Aortic smooth muscle cell (primary cell): ENCODE results near the gene NOP53. TPM values are rescaled to one million over a fixed set of nuclear protein-coding genes. Genes with fewer than 3 reads are reported as not detected.

Experiments used
- total RNA-seq: library from RNA; depleted of rRNA; stranded (reverse); fragments of >200 nt; gene quantifications from 2 replicates; pipeline ENCODE4 v1.2.3, GENCODE V29; 2014

NOP53 gene
- 46.3 and 48.6 TPM in 2 replicates for total RNA-seq

DNA sequence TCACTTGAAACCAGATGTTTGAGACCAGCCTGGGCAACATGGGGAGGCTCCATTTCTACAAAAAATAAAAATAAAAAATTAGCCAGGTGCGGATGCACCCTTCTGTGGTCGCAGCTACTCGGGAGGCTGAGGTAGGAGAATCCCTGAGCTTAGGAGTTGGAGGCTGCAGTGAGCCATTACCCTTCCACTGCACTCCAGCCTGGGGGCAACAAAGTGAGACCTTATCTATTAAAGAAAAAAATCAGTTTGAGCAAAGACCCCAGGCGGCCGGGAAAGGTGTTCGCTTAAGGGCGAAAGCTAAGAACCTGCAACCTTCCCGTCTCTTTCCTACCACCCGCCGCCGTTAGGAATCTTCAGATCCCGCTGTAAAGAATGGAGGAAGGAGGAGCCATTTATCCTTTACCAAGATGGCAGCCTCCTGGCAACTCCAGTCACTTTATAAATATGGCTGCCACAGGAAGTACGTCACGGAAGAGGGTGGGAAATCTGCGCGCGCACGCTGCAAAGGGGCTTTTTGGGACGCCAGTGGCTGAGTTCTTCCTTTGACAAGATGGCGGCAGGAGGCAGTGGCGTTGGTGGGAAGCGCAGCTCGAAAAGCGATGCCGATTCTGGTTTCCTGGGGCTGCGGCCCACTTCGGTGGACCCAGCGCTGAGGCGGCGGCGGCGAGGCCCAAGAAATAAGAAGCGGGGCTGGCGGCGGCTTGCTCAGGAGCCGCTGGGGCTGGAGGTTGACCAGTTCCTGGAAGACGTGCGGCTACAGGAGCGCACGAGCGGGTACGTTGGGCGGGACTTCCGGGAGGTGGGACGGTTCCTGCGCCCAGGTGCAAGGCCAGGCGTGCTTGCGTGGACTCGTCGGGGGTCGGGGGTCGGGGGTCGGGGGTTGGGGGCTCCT, at the start of gene NOP53:
NOP53 (plus strand) TSS at position 537 of the 892 bp plus-strand sequence; CDS start at position 551, 14 bp downstream.

DNA sequence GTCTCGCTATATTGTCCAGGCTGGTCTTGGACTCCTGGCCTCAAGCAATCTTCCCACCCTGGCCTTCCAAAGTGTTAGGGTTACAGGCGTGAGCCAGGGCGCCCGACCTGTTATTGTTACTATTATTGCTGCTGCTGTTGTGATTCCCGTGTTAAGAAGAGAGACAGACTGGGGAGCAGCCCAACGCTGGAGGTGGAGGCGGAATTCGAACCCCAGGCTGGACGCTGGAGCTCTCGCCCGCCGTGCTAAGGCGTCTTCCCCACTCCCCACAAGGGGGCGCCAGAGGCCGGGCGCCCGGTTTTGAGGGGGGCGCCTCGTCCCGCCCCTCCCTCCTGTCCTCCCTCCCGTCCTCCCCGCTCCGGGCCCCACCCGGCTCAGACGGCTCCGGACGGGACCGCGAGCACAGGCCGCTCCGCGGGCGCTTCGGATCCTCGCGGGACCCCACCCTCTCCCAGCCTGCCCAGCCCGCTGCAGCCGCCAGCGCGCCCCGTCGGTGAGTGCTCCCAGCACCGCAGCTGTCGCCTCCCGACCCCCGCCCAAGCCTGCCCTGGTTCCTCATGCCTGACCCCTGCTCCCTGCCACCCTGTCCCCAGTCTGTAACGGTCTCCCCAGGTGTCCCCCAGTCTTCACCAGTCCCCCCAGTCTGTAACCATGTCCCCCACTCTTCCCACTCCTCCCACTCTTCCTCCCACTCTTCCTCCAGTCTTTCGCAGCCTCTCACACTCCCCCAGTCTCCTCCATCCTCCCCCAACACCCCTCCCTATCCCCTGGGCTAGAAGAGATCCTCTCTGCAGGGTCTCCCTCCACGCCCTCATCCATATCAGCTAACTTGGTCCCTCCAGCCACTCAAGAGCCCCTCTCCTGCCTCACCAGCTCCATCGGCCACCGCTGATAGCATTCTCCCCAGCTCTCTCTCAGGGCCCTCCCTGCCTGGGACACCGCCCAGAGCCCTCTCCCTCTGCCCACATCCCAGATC, 32.0 kb upstream of the NOP53 start, which contains the start of gene EHD2:
EHD2 (plus strand) TSS at position 377 of the 976 bp plus-strand sequence. CDS start 3,191 bp downstream, outside the sequence.

DNA sequence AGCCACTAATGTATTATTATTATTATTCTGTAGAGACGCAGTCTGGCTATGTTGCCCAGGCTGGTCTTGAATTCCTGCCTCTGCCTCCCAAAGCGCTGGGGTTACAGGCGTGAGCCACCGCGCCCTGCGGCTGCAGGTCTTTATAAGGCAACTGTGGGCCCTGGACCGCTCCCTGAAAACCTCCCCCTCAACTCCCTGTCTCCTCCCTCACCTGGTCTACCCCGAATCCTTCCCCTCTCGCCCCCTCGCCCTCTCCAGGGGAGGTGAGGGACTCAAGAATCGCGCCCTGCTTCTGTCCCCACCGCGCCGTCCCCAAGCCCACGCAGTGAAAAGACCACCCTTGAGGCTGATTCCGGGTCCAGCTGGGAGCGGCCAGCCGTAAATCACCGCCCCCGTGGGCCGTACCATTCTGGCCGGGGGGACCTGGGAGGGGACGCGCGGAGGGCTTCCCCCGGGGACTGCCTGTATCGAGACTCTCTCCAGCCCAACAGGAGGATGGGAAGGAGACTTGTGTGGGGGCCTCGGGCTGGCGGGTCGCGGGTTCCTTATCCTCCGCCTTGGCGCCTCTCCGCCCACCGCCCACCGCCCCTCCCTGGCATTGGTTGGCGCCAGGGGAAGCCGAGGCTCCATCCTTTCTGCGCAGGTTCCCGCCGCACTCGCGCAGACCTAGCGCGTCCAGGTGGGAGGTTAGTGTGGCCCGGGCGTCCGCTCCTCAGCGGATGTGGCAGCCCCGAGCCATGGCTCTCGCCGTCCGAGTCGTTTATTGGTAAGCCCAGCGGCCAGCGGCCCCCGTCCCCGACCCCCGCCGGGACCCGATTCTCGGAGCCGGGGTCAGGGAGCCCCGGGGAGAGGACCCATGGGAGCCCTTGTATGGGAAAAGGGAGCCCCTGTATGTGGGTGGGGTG, 33.0 kb downstream of the NOP53 start, which contains the start of gene SELENOW:
SELENOW (plus strand) TSS at position 655 of the 905 bp plus-strand sequence; CDS start at position 738, 83 bp downstream.

GRCh38 chr19:47804451-47804850, 59.1 kb downstream of the NOP53 start, which contains the start of gene TPRX1:
TPRX1 (minus strand) TSS chr19:47804551; CDS start chr19:47804539, 12 bp downstream.

Other genes with a start within 250 kb of the NOP53 start
- 96.4 and 113 TPM in 2 replicates for gene NAPA, start 230.5 kb upstream of the NOP53 start, total RNA-seq
- 0.12 and 0.13 TPM in 2 replicates for gene ZNF541, start 172.4 kb upstream of the NOP53 start, total RNA-seq
- 2.8 and 4.1 TPM in 2 replicates for gene BICRA, start 136.4 kb upstream of the NOP53 start, total RNA-seq
- 146 and 197 TPM in 2 replicates for gene EHD2, start 32.1 kb upstream of the NOP53 start, total RNA-seq
- gene SELENOW, start 33.2 kb downstream of the NOP53 start, total RNA-seq = 257 and 284 TPM in 2 replicates
- not detected in 2 replicates for gene TPRX1, start 59.0 kb downstream of the NOP53 start, total RNA-seq
- not detected in 2 replicates for gene CRX, start 76.4 kb downstream of the NOP53 start, total RNA-seq
- gene TPRX2, start 113.7 kb downstream of the NOP53 start, total RNA-seq = not detected in 2 replicates
- gene SULT2A1, start 140.8 kb downstream of the NOP53 start, total RNA-seq = not detected in 2 replicates
- gene BSPH1, start 246.6 kb downstream of the NOP53 start, total RNA-seq = not detected in 2 replicates
- not detected in 2 replicates for gene ELSPBP1, start 249.1 kb downstream of the NOP53 start, total RNA-seq